Motor neuron (in vitro differentiated cells): ENCODE measurements around the gene TICAM1. TPM values are rescaled to one million over a fixed set of nuclear protein-coding genes. Genes with fewer than 3 reads are reported as not detected.
A peak's percentile ranks its signal among the peaks of the same experiment; 100 is the strongest.
"Not testable (repeated sequence)": the region's sequence is repeated elsewhere in the genome, so short reads cannot be mapped to it uniquely, and the experiment has no call there.

ENCODE experiments used
- ATAC-seq, 8 experiments: fragments of 200-7000 bp; cut with Tn5 transposase; replicated peaks in 6 of 8; 2 replicates each; pipeline ENCODE4 v1.8.0; 2021; ENCODE audit warnings: mild to moderate bottlenecking in 8 of 8, moderate library complexity in 8 of 8
- H3K27ac ChIP-seq, 2 donors: fragments of 250-450 bp; sonication (Bioruptor Pico); 2 replicates each; pipeline ENCODE4 v1.9.0; 2021; ENCODE audit warnings: antibody characterized with exemption in 2 of 2, mild to moderate bottlenecking in 2 of 2, moderate library complexity in 1 of 2
- H3K4me1 ChIP-seq, 2 donors: fragments of 250-450 bp; sonication (Bioruptor Pico); replicated peaks in 1 of 2; 2 replicates each; pipeline ENCODE4 v1.6.1; 2021; ENCODE audit warnings: antibody characterized with exemption in 2 of 2, mild to moderate bottlenecking in 2 of 2, moderate library complexity in 1 of 2
- H3K4me3 ChIP-seq, 5 donors: fragments of 250-450 bp; sonication (Bioruptor Pico); 2 replicates each; pipeline ENCODE4 v1.9.0; 2021; ENCODE audit warnings: antibody characterized with exemption in 5 of 5, mild to moderate bottlenecking in 5 of 5, moderate library complexity in 4 of 5
- WGBS, 10 experiments: fragments of 450-650 bp; shearing (Covaris generic); methylation state at CpG; one replicate each; pipeline ENCODE4 v1.0.0; 2022; 5-methylcytosine and 5-hydroxymethylcytosine counted together
- in situ Hi-C, 9 experiments: fragments of 400-800 bp; cut with MboI; loops; one replicate each; pipeline ENCODE4 v1.15.0; 2021; ENCODE audit warnings: low sequenced_read_pairs in 9 of 9, low pct_unique_long_range_greater_than_20kb in 2 of 9; ENCODE audit not compliant: unreplicated experiment in 9 of 9
- total RNA-seq, 8 experiments: library from RNA; unstranded; fragments of 300-600 nt; gene quantifications; 2 replicates each; pipeline versions ENCODE4 v1.2.3 to v1.2.4, GENCODE V29; 2022

The TICAM1 gene
- total RNA-seq, 8 experiments from 2014 or later, result 0.11 to 7.0 (median 0.72) TPM

DNA sequence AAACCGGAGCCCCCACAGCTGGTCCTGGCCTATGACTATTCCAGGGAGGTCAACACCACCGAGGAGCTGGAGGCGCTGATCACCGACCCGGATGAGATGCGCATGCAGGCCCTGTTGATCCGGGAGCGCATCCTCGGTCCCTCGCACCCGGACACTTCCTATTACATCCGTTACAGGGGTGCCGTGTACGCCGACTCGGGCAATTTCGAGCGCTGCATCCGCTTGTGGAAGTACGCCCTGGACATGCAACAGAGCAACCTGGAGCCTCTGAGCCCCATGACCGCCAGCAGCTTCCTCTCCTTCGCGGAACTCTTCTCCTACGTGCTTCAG is 38.7 kb downstream of the TICAM1 start:
- WGBS, 10 experiments, result 82 to 100% (median 93%) methylated on average over 1 to 18 of the region's 24 CpGs; no CpG with 5 or more reads in 5 of the 10 experiments
- not testable (repeated sequence) for ATAC-seq, H3K27ac ChIP-seq, H3K4me1 ChIP-seq
- in situ Hi-C loops, result loop anchor here in 2 of 9 experiments (10.0 kb wide), 1 partner anchor 58 kb away; no protein-coding TSS in a partner anchor
- peak overlapping the region; percentile 67 to 94 (median 77) for H3K4me3 ChIP-seq

DNA sequence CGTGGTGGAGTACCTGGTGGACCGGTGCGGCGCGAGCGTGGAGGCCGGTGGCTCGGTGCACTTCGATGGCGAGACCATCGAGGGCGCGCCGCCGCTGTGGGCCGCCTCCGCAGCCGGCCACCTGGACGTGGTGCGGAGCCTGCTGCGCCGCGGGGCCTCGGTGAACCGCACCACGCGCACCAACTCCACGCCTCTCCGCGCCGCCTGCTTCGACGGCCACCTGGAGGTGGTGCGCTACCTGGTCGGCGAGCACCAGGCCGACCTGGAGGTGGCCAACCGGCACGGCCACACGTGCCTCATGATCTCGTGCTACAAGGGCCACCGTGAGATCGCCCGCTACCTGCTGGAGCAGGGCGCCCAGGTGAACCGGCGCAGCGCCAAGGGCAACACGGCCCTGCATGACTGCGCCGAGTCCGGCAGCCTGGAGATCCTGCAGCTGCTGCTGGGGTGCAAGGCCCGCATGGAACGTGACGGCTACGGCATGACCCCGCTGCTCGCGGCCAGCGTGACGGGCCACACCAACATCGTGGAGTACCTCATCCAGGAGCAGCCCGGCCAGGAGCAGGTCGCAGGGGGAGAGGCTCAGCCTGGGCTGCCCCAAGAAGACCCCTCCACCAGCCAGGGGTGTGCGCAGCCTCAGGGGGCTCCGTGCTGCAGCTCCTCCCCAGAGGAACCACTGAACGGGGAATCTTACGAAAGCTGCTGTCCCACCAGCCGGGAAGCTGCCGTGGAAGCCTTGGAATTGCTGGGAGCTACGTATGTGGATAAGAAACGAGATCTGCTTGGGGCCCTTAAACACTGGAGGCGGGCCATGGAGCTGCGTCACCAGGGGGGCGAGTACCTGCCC is 39.3 kb downstream of the TICAM1 start:
- ATAC-seq, H3K4me1 ChIP-seq: not testable (repeated sequence)
- 0 to 27% (median 0%) methylated on average over 2 to 3 of the region's 75 CpGs; no CpG with 5 or more reads in 7 of the 10 experiments for WGBS, 10 experiments
- Histone ChIP-seq H3K27ac (peak overlapping the region; percentile 86 to 98), H3K4me3 (peak overlapping the region; percentile 67 to 94 (median 77))
- in situ Hi-C loops, result loop anchor here in 2 of 9 experiments (10.0 kb wide), 1 partner anchor 57 kb away; no protein-coding TSS in a partner anchor

DNA sequence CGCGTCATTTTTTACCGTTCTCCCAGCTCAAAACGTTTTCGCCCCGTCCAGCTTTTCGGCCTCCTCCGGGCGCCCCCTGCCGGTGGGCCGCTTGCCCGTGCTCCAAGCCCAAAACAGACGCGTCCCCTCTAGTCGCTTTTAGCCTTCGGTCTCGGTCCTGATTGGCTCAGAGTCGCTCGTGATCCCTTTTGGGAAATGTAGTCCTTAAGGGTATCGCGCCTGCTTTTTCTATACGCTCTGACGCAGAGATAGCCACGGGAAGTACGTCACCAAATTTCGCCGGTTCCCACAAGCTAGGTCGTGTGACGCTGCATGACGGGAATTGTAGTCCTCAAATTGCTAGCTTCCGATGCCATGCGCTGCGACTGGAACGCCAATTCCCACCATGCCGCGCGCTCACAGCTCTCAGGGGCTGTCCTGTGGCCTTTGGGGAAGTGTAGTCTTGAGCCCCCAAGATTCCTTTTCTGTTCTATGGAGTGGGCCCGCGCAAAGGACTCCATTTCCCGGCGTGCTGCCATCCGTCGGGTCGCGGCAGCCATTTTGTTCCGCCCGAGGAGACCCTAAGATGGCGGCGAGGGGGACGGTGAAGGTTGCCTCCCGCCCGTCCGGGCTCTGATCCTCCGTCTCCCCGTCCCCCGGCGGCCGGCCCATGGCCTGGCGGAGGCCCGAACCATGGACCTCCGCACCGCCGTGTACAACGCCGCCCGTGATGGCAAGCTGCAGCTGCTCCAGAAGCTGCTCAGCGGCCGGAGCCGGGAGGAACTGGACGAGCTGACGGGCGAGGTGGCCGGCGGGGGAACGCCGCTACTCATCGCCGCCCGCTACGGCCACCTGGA is 40.1 kb downstream of the TICAM1 start, which contains the start of gene FEM1A:
TSS of gene FEM1A (plus strand) at position 552 of the 836 bp plus-strand sequence. CDS start at position 673, 121 bp downstream.
- Histone ChIP-seq H3K27ac (peak within 1 kb of the TSS; percentile 86 to 98), H3K4me3 (peak within 1 kb of the TSS; percentile 67 to 94 (median 77)), H3K4me1 (peaks cover 6 to 8% of the 10 kb centered on the region in 2 donors)
- in situ Hi-C loops, result loop anchor here in 2 of 9 experiments (10.0 kb wide), 1 partner anchor 57 kb away; no protein-coding TSS in a partner anchor
- ATAC-seq, result peak; percentile 94 to 97 (median 96)
- WGBS, 10 experiments, result 0 to 2% (median 1%) methylated on average over 7 to 52 of the region's 80 CpGs; no CpG with 5 or more reads in 3 of the 10 experiments

DNA sequence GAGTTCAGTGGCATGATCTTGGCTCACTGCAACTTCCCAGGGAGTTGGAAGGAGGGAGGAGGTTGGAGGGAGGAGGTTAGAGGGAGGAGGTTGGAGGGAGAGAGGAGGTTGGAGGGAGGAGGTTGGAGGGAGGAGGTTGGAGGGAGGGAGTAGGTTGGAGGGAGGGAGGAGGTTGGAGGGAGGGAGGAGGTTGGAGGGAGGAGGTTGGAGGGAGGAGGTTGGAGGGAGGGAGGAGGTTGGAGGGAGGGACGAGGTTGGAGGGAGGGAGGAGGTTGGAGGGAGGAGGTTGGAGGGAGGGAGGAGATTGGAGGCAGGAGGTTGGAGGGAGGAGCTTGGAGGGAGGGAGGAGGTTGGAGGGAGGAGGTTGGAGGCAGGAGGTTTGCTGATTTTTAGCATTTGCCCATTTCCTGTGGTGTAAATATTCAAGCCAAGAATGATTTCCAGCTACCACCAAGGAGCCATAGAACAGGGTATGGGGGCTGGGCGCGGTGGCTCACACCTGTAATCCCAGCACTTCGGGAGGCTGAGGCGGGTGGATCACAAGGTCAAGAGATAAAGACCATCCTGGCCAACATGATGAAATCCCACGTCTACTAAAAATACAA is 45.0 kb downstream of the TICAM1 start:
- ATAC-seq, H3K27ac ChIP-seq, H3K4me3 ChIP-seq, H3K4me1 ChIP-seq: not testable (repeated sequence)
- in situ Hi-C loops, result loop anchor here in 5 of 9 experiments (10.0 kb wide), 1 partner anchor 52 kb away; no protein-coding TSS in a partner anchor
- WGBS, 10 experiments, result 65 to 90% (median 80%) methylated on average over 1 to 5 of the region's 6 CpGs; no CpG with 5 or more reads in 7 of the 10 experiments

DNA sequence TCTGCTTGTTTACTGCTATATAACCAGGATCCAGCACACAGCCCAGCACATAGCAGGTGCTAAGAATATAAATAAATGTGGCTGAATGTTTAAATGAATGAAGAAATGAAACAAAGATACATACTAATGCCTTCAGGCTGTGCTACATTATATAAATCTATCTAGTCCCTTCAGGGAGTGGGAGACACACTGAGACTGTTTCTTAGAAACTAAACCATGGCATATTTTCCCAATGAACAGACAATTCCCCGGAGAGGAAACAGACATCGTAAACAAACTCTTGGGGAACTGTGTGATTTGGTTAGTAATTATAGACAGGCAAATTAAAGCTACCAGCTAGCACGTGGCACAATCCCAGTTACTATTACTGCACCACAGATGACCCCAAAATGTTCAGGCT is 49.7 kb downstream of the TICAM1 start:
- peak in 1 of 8 experiments; percentile 11 for ATAC-seq
- H3K4me3 ChIP-seq, result no peak overlapping the region
- in situ Hi-C loops, result loop anchor here in 5 of 9 experiments (10.0 kb wide), 1 partner anchor 47 kb away; no protein-coding TSS in a partner anchor
- WGBS, 10 experiments, result 0 to 54% (median 24%) methylated on average over 1 to 3 of the region's 3 CpGs; no CpG with 5 or more reads in 3 of the 10 experiments
- H3K4me1 ChIP-seq, result peaks cover 3 to 4% of the 10 kb centered on the region in 2 donors
- H3K27ac ChIP-seq, result no peak overlapping the region

DNA sequence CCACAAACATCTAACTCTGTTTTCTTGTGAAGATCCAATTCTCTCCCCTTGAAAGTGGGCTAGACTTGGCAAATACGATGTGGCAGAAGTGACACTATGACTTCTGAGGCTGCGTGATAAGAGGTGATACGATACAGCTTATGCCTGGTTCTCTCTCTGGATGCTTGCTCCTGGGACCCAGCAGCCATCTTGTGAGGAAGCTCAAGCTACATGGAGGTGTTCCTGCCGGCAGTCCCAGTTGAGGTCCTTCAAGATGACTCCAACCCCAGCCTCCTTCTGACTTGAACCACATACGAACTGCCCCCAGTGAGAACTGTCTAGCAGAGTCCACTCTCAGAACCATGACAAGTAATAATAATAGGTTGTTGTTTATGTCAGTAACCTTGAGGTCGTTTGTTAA is 50.7 kb downstream of the TICAM1 start:
- H3K27ac ChIP-seq, result no peak overlapping the region
- H3K4me1 ChIP-seq, result peaks cover 9% of the 10 kb centered on the region in 2 donors
- in situ Hi-C loops, result loop anchor here in 5 of 9 experiments (10.0 kb wide), 1 partner anchor 46 kb away; no protein-coding TSS in a partner anchor
- WGBS, 10 experiments, result 20 to 93% (median 68%) methylated on average over 1 to 5 of the region's 6 CpGs; no CpG with 5 or more reads in 3 of the 10 experiments
- no peak for ATAC-seq
- no peak overlapping the region for H3K4me3 ChIP-seq

DNA sequence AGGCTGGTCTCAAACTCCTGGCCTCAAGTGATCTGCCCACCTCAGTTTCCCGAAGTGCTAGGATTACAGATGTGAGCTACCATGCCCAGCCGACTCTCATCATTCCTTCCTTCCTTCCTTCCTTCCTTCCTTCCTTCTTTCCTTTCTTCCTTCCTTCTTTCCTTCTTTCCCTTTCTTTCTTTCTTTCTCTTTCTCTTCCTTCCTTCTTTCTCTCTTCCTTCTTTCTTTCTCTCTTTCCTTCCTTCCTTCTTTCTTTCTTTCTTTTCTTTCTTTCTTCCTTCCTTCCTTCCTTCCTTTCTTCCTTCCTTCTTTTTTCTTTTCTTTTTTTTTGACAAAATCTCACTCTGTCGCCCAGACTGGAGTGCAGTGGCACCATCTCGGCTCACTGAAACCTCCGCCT is 53.4 kb downstream of the TICAM1 start:
- H3K4me3 ChIP-seq, ATAC-seq, in situ Hi-C loops, H3K27ac ChIP-seq: not testable (repeated sequence)
- 46 to 88% (median 68%) methylated on average over 1 to 5 of the region's 5 CpGs; no CpG with 5 or more reads in 2 of the 10 experiments for whole genome bisulfite sequencing, 10 experiments
- H3K4me1 ChIP-seq, result peaks cover 14 to 21% of the 10 kb centered on the region in 2 donors

DNA sequence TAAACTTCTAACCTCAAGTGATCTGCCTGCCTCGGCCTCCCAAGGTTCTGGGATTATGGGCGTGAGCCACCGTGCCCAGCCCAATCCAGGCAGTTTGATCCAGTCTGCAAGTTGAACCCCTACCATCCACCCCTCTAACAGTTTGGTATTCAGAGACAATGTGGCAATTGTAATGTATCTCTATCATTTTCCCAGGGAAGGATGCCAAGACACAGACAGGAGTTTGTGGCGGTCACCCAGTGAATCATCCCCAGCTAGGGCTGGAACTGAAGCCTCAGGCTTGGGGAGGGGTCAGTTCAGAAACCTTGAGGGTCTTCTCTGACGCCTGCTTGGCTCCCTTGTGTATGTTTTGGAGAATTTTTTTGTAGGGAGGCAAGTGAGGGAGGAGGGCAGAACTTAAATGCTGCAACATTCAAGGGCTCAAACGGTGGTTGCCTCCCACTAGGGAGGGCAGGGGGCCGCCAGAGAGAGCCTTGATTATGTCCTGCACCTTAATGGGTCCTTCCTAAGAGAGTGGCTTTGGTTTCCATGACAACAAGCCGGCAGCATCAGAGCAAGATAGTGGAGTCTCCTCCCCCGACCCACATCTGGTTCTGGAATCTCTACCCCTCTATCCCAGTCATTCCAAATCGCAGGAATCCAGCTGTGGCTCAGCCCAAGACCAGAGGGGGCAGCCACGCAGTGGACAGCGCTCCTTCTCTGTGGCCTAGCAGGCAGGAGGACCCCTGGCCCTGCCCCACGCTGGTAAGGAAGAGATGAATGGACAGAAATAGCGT is 54.9 kb downstream of the TICAM1 start:
- Histone ChIP-seq H3K4me1 (peaks cover 29 to 35% of the 10 kb centered on the region in 2 donors), H3K4me3 (no peak overlapping the region), H3K27ac (no peak overlapping the region)
- 0 to 100% (median 39%) methylated on average over 1 to 7 of the region's 14 CpGs; no CpG with 5 or more reads in 1 of the 10 experiments for WGBS, 10 experiments
- in situ Hi-C loops, result no loop called here
- peak in 5 of 8 experiments; percentile 16 to 49 (median 30) for ATAC-seq

DNA sequence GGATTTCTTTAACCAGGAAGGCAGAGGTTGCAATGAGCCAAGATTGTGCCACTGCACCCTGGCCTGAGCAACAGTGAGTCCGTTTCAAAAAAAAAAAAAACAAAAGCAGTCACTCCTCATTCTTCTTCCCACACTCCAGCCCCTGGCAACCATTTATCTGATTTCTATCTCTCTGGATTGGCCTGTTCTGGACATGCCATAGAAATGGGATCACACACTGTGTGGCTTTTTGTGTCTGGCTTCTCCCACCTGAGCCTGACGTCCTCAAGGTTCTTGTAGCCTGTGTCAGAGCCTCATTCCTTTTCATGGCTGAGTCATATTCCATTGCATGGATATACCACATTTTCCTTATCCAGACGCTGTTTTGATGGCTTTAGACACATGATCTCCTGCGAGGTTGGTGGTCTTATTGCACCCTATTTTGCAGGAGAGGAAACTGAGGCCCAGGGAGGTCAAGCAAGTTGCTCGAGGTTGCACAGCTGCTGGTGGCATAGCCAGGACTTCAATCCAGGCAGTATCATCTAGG is 55.8 kb downstream of the TICAM1 start:
- Histone ChIP-seq H3K27ac (no peak overlapping the region), H3K4me3 (no peak overlapping the region), H3K4me1 (peaks cover 29 to 35% of the 10 kb centered on the region in 2 donors)
- 14 to 80% (median 39%) methylated on average over 1 to 5 of the region's 5 CpGs; no CpG with 5 or more reads in 2 of the 10 experiments for WGBS, 10 experiments
- ATAC-seq, result no peak
- in situ Hi-C loops, result no loop called here

DNA sequence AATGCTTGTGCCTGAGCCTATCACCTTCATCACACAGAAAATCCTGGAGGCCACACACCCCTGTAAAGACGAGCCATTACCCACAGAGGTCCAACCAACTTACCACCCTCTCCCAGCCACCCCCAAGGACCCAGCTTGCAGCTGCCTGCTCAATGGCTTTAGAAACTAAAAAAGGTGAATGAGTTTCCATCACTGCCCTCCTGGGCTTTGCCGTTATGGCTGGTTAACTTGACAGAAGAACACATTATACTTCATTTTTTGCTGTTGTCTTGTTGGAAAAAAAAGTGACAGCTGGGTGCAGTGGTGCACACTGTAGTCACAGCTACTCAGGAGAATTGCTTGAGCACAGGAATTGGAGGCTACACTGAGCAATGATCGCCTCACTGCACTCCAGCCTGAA is 57.4 kb downstream of the TICAM1 start:
- no peak overlapping the region for H3K27ac ChIP-seq
- H3K4me1 ChIP-seq, result peaks cover 29 to 37% of the 10 kb centered on the region in 2 donors
- no peak overlapping the region for H3K4me3 ChIP-seq
- 13 to 67% (median 49%) methylated on average over 1 to 3 of the region's 3 CpGs; no CpG with 5 or more reads in 4 of the 10 experiments for WGBS, 10 experiments
- no peak for ATAC-seq
- in situ Hi-C loops, result no loop called here

DNA sequence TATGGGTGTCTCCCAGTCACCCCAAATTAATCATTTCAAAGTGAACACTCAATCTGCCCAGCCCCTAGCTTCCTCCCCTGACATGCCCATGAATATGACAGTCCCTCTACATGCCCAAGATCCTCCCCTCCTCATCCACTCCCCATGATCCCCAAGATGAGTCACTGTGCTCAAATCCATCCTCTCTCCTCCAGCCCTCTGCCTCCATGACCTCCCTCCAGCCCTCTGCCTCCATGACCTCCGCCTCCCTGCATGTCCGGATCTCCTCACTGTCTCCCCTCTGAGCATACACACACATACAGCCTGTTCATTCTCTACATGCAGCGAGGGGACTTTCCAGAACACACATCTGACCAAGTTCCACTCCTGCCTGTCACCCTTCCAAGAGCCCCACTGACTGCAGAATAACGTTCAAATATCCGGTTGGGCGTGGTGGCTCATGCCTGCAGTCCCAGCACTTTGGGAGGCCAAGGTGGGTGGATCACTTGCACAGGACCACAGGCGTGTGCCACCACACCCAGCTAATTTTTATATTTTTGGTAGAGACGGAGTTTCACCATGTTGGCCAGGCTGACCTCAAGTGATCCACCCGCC is 58.4 kb downstream of the TICAM1 start:
- in situ Hi-C loops, result no loop called here
- Histone ChIP-seq H3K4me1 (peaks cover 33 to 40% of the 10 kb centered on the region in 2 donors), H3K27ac (peak overlapping the region in 1 of 2 donors; percentile 25), H3K4me3 (no peak overlapping the region)
- ATAC-seq, result peak in 7 of 8 experiments; percentile 13 to 77 (median 48)
- 0 to 80% (median 40%) methylated on average over 1 to 6 of the region's 9 CpGs; no CpG with 5 or more reads in 4 of the 10 experiments for WGBS, 10 experiments
